ENCODE measurements around the gene CD200. TPM values are rescaled to one million over a fixed set of nuclear protein-coding genes. Genes with fewer than 3 reads are reported as not detected.

Gene CD200
- total and polyA plus RNA-seq, 2 of the 4 experiments (the other 2 are of a cell fraction): 1.1 to 1.7 TPM

DNA sequence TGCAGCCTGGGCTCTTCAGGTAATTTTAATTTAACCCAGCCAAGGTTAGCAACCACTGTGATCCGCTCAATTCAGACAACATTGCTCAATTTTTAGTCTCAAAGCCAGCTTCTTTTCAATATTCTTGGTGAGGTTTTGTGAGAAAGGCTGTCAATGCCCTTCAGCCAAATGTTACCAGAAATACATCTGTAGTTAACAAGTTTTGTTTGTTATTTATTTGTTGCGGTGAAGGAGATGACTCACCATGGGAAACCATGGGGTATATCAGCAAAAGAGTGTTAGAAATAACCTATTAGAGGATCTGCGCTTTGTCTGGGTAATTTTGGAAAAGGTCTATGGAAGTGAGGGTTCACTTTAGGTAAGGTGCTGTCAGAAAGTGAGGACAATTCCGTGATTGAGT is 43.9 kb upstream of the CD200 start:
- Histone ChIP-seq H3K18ac (ENCODE audit: low read depth, low read length) (no peak overlapping the region), H2AK9ac (replicated peaks; ENCODE audit: low read depth, low read length, poor library complexity) (no peak overlapping the region), H3K79me1 (ENCODE audit: low read depth in 1 of 2, low read length in 2 of 2) (no peaks in the 10 kb centered on the region), H3K27ac (ENCODE audit: insufficient read depth, low read length) (no peak overlapping the region), H2AK5ac (ENCODE audit: low read depth, low read length) (no peak overlapping the region), H3K9me1 (ENCODE audit: insufficient read depth, low read length) (no peaks in the 10 kb centered on the region), H2BK20ac (ENCODE audit: low read depth, low read length) (no peak overlapping the region), H4K91ac (ENCODE audit: insufficient read depth, low read depth, low read length) (no peak overlapping the region), H3K9ac (ENCODE audit: low read depth, low read length) (no peak overlapping the region), H4K20me1 (ENCODE audit: insufficient read depth, low read length) (no peaks in the 10 kb centered on the region), H3K36me3 (ENCODE audit: control insufficient read depth, insufficient read depth, low read length) (no peaks in the 10 kb centered on the region), H3K23ac (ENCODE audit: low read depth, low read length) (no peak overlapping the region), H3K4me2 (ENCODE audit: low read depth, low read length) (no peak overlapping the region), H3K9me3 (ENCODE audit: control insufficient read depth, insufficient read depth, low read length) (no peaks in the 10 kb centered on the region), H4K5ac (ENCODE audit: low read depth, low read length) (no peak overlapping the region), H2BK5ac (ENCODE audit: low read depth, low read length, poor library complexity, severe bottlenecking) (no peak overlapping the region), H3K56ac (ENCODE audit: extremely low read depth, insufficient read depth, low read length) (no peak overlapping the region), H3K4me1 (ENCODE audit: control insufficient read depth, insufficient read depth, low read length) (no peaks in the 10 kb centered on the region), H2BK120ac (ENCODE audit: low read depth, low read length) (no peak overlapping the region), H2AFZ (replicated peaks; ENCODE audit: low read length, poor library complexity) (no peak overlapping the region), H3K4ac (ENCODE audit: low read depth, low read length) (no peak overlapping the region), H3K27me3 (ENCODE audit: control insufficient read depth, insufficient read depth, low read length) (no peaks in the 10 kb centered on the region; the same call in 1 of the 2 replicates), H3K4me3 (ENCODE audit: insufficient read depth, low read depth, low read length) (no peak overlapping the region), H2BK15ac (ENCODE audit: low read depth, low read length) (no peak overlapping the region), H3K14ac (replicated peaks; ENCODE audit: low read depth, low read length) (no peak overlapping the region), H4K8ac (ENCODE audit: low read depth in 2 of 2, low read length in 2 of 2) (no peak overlapping the region)
- POLR2A ChIA-PET (ENCODE audit: unreplicated experiment): no interaction called here
- no peak for ATAC-seq (ENCODE audit: low read depth)
- DNase-seq: no peak
- BruUV-seq (replicated peaks): no TSS peak
- in situ Hi-C loops (cut with MboI; ENCODE audit: low sequenced_read_pairs) (no loop called here), dilution Hi-C loops (cut with HindIII; ENCODE audit: low sequenced_read_pairs, unreplicated experiment) (no loop called here), intact Hi-C loops (cut with micrococcal nuclease) (no loop called here)
- TF ChIP-seq, protein P1, sequence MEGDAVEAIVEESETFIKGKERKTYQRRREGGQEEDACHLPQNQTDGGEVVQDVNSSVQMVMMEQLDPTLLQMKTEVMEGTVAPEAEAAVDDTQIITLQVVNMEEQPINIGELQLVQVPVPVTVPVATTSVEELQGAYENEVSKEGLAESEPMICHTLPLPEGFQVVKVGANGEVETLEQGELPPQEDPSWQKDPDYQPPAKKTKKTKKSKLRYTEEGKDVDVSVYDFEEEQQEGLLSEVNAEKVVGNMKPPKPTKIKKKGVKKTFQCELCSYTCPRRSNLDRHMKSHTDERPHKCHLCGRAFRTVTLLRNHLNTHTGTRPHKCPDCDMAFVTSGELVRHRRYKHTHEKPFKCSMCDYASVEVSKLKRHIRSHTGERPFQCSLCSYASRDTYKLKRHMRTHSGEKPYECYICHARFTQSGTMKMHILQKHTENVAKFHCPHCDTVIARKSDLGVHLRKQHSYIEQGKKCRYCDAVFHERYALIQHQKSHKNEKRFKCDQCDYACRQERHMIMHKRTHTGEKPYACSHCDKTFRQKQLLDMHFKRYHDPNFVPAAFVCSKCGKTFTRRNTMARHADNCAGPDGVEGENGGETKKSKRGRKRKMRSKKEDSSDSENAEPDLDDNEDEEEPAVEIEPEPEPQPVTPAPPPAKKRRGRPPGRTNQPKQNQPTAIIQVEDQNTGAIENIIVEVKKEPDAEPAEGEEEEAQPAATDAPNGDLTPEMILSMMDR (conservative IDR thresholded peaks at IDR 0.05; ENCODE audit: low read depth, low read length): no peak
- TF ChIP-seq, protein P2, sequence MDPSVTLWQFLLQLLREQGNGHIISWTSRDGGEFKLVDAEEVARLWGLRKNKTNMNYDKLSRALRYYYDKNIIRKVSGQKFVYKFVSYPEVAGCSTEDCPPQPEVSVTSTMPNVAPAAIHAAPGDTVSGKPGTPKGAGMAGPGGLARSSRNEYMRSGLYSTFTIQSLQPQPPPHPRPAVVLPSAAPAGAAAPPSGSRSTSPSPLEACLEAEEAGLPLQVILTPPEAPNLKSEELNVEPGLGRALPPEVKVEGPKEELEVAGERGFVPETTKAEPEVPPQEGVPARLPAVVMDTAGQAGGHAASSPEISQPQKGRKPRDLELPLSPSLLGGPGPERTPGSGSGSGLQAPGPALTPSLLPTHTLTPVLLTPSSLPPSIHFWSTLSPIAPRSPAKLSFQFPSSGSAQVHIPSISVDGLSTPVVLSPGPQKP (IDR thresholded peaks at IDR 0.05; ENCODE audit: borderline replicate concordance, low read depth, low read length): no peak
- TF ChIP-seq RCOR1 (IDR thresholded peaks at IDR 0.05; ENCODE audit: insufficient replicate concordance, low read length) (no peak), BHLHE40 (IDR thresholded peaks at IDR 0.05; ENCODE audit: low read depth, low read length) (no peak), RFX5 (IDR thresholded peaks at IDR 0.05; ENCODE audit: low read depth, low read length) (no peak), RAD21 (IDR thresholded peaks at IDR 0.05; ENCODE audit: low read length) (no peak), MAFK (IDR thresholded peaks at IDR 0.05; ENCODE audit: low read depth, low read length) (no peak), MAZ (IDR thresholded peaks at IDR 0.05; ENCODE audit: borderline replicate concordance, low read depth, low read length) (no peak), FOS (IDR thresholded peaks at IDR 0.05; ENCODE audit: low read depth, low read length) (no peak), NFE2L2 (IDR thresholded peaks at IDR 0.05; ENCODE audit: low read depth, low read length) (no peak), CEBPB (IDR thresholded peaks at IDR 0.05; ENCODE audit: low read depth, low read length) (no peak), POLR2A (IDR thresholded peaks at IDR 0.05; ENCODE audit: low read depth, low read length) (no peak), SMC3 (IDR thresholded peaks at IDR 0.05; ENCODE audit: low read depth, low read length) (no peak), MXI1 (IDR thresholded peaks at IDR 0.05; ENCODE audit: borderline replicate concordance, low read depth, low read length) (no peak), CHD1 (IDR thresholded peaks at IDR 0.05; ENCODE audit: low read depth, low read length) (no peak)
- TF ChIP-seq, protein P3, sequence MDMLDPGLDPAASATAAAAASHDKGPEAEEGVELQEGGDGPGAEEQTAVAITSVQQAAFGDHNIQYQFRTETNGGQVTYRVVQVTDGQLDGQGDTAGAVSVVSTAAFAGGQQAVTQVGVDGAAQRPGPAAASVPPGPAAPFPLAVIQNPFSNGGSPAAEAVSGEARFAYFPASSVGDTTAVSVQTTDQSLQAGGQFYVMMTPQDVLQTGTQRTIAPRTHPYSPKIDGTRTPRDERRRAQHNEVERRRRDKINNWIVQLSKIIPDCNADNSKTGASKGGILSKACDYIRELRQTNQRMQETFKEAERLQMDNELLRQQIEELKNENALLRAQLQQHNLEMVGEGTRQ (IDR thresholded peaks at IDR 0.05; ENCODE audit: low read depth, low read length): no peak
- 100% methylated on average over 2 of the region's 4 CpGs; no CpG with 5 or more reads in 1 of the 2 experiments for WGBS, 2 experiments (ENCODE audit: extremely low coverage in 2 of 2, insufficient read length in 1 of 2)
- CTCF ChIA-PET: no interaction called here

Measured in IMR-90 (cell line).